OCI-LY3 (cell line): Measurements from ENCODE around the gene SLC6A9.

Experiments used
- H2AFZ ChIP-seq: fragments of 200-600, 300-600 bp; shearing (Covaris generic); 2 replicates; pipeline ENCODE4 v1.6.0; 2014; ENCODE audit warnings: antibody characterized with exemption, low read depth, low read length
- H3K27ac ChIP-seq: fragments of 200-600, 300-600 bp; sonication (generic); 2 replicates; pipeline ENCODE4 v1.5.1; 2014; ENCODE audit warnings: mild to moderate bottlenecking, low read length, moderate library complexity, mixed read lengths
- H3K27me3 ChIP-seq: fragments of 200-600, 300-600 bp; sonication (generic); 2 replicates; pipeline ENCODE4 v1.6.1; 2014; ENCODE audit warnings: low read depth, low read length, mixed read lengths
- H3K36me3 ChIP-seq: fragments of 200-600, 300-600 bp; sonication (generic); replicated peaks from 2 replicates; pipeline ENCODE3; 2014; ENCODE audit warnings: low read depth, low read length, mixed read lengths
- H3K4me1 ChIP-seq: fragments of 300-600, 200-600 bp; sonication (generic); 2 replicates; pipeline ENCODE4 v1.6.1; 2014; ENCODE audit warnings: low read length, mixed read lengths
- H3K4me2 ChIP-seq: fragments of 200-600, 300-600 bp; sonication (generic); 2 replicates; pipeline ENCODE4 v1.6.1; 2014; ENCODE audit warnings: low read length, mixed read lengths
- H3K4me3 ChIP-seq: fragments of 300-600, 200-600 bp; sonication (generic); 2 replicates; pipeline ENCODE4 v1.5.1; 2014; ENCODE audit warnings: antibody characterized with exemption, mild to moderate bottlenecking, low read length, moderate library complexity
- H3K79me2 ChIP-seq: fragments of 300-600, 200-600 bp; shearing (Covaris generic); 2 replicates; pipeline ENCODE4 v1.6.1; 2014; ENCODE audit warnings: mild to moderate bottlenecking, low read length, mixed read lengths
- H3K9ac ChIP-seq: fragments of 300-600, 200-600 bp; shearing (Covaris generic); 2 replicates; pipeline ENCODE4 v1.6.0; 2014; ENCODE audit warnings: mild to moderate bottlenecking, low read length, moderate library complexity
- H3K9me3 ChIP-seq: fragments of 200-600, 300-600 bp; shearing (Covaris generic); 2 replicates; pipeline ENCODE4 v1.6.1; 2014; ENCODE audit warnings: low read length, mixed read lengths; ENCODE audit not compliant: insufficient read depth
- H4K20me1 ChIP-seq: fragments of 200-600, 300-600 bp; sonication (generic); 2 replicates; pipeline ENCODE4 v1.6.1; 2016; ENCODE audit warnings: low read length, mixed read lengths; ENCODE audit not compliant: insufficient read depth
- EZH2phosphoT487 ChIP-seq: fragments of 200-600 bp; shearing (Covaris generic); IDR thresholded peaks from 2 replicates; pipeline ENCODE4 v1.6.1; 2018; ENCODE audit warnings: antibody characterized with exemption, mixed run types, low read depth
- TF ChIP-seq, protein P1 (sequence below): fragments of 200-600, 300-600 bp; sonication (generic); IDR thresholded peaks from 2 replicates; pipeline ENCODE4 v1.5.1; 2014; ENCODE audit warnings: antibody characterized with exemption, low read length, low read depth

Gene SLC6A9

DNA sequence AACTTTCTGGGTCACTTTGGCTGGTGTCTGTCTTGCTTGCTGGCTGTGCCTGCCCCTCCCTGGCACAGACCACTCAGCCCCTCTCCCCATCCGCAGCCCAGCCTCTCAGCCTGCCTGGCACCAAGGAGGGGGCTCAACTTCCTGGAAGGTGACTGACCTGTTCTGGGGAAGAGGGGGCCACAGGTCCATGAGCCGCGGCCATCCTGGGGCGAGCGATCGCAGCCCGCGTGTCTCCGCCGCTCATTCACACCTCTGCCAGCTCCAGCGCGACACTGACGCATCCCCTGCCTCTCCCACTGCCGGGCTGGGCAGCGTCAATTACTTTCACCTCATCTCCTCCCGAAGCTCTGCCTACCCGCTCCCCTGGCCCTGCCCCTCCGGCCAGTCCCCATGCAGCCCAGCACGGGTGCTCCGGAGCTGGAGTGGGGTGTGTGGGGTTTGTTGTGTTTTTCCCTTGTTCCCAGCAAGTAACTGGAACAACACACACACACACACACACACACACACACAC is 14.3 kb downstream of the SLC6A9 start:
- H3K9ac ChIP-seq = no peak overlapping the region
- TF ChIP-seq, protein P1, sequence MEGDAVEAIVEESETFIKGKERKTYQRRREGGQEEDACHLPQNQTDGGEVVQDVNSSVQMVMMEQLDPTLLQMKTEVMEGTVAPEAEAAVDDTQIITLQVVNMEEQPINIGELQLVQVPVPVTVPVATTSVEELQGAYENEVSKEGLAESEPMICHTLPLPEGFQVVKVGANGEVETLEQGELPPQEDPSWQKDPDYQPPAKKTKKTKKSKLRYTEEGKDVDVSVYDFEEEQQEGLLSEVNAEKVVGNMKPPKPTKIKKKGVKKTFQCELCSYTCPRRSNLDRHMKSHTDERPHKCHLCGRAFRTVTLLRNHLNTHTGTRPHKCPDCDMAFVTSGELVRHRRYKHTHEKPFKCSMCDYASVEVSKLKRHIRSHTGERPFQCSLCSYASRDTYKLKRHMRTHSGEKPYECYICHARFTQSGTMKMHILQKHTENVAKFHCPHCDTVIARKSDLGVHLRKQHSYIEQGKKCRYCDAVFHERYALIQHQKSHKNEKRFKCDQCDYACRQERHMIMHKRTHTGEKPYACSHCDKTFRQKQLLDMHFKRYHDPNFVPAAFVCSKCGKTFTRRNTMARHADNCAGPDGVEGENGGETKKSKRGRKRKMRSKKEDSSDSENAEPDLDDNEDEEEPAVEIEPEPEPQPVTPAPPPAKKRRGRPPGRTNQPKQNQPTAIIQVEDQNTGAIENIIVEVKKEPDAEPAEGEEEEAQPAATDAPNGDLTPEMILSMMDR = no peak
- TF ChIP-seq EZH2phosphoT487 = no peak
- H3K9me3 ChIP-seq = no peaks in the 10 kb centered on the region
- no peaks in the 10 kb centered on the region for H3K27me3 ChIP-seq
- H3K4me3 ChIP-seq = no peak overlapping the region
- H3K79me2 ChIP-seq = no peaks in the 10 kb centered on the region
- H3K4me2 ChIP-seq = no peak overlapping the region
- no peak overlapping the region for H2AFZ ChIP-seq
- no peaks in the 10 kb centered on the region for H3K36me3 ChIP-seq
- no peak overlapping the region for H3K27ac ChIP-seq
- H3K4me1 ChIP-seq = no peaks in the 10 kb centered on the region
- no peaks in the 10 kb centered on the region for H4K20me1 ChIP-seq

DNA sequence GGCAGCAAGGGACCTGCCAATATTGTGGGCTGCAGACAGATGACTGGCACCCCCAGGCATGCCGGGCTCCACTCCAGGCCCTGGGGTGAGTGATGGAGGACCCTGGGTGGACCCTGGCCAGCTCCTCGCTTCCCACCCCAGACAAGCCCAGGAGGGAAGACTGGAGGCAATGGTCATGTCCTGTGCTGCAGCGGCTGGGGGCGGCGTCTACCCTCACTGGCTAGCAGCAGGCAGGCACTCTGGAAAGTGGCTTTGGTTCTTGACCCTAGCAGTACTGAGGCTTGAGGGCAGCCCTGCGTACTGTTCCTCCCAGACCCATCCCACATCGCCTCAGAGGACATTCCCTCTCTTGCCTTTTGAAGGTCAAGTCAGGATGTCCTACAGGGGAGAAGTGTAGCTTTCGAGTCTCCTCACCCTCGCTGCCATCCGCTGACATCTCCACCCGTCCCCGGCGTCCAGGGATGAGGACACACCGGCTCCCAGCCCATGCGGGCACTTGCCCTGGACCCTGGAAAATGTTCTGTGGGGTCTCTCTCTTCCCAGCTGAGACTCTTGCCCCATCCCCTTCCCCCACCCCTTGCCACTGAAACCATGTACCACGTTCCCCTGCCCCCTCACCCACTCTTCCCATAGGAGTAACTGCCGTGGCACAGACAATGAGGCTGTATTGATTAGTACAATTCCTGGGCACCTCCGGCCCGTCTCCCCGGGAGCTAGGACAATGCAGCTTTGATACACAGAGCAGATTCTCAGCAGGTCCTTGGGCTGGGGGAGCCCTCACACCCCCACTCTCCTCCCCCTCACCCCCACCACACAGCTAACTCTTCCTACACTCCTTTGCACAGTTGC is 15.0 kb downstream of the SLC6A9 start:
- no peak overlapping the region for H3K4me2 ChIP-seq
- H3K27ac ChIP-seq = no peak overlapping the region
- H3K27me3 ChIP-seq = no peaks in the 10 kb centered on the region
- no peaks in the 10 kb centered on the region for H3K36me3 ChIP-seq
- TF ChIP-seq, protein P1 = no peak
- no peak for TF ChIP-seq EZH2phosphoT487
- no peak overlapping the region for H3K9ac ChIP-seq
- H3K79me2 ChIP-seq = no peaks in the 10 kb centered on the region
- H3K9me3 ChIP-seq = no peaks in the 10 kb centered on the region
- no peak overlapping the region for H2AFZ ChIP-seq
- no peak overlapping the region for H3K4me3 ChIP-seq
- H3K4me1 ChIP-seq = no peaks in the 10 kb centered on the region
- H4K20me1 ChIP-seq = no peaks in the 10 kb centered on the region

DNA sequence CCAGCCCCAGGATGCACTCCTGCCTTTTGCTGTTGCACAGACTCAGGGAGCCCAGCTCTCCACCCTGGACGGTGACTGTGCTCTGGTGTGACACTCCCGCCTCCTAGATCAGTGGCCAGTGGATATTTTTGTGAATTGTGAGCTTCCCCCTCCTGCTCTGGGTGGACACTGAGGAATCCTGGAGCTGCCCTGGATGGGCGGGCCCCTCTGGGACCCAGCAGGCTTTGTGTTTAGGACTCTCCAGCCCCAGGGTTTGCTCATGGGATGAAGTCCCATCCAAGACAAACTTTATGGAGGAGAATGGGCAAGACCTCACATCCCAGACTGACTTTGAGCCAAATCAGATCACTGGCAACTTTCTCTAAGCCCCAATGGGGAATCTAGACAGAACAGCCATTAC is 16.1 kb downstream of the SLC6A9 start:
- TF ChIP-seq, protein P1 = no peak
- TF ChIP-seq EZH2phosphoT487 = no peak
- H3K4me3 ChIP-seq = no peak overlapping the region
- H3K4me2 ChIP-seq = no peak overlapping the region
- no peak overlapping the region for H3K9ac ChIP-seq
- H4K20me1 ChIP-seq = no peaks in the 10 kb centered on the region
- no peak overlapping the region for H3K27ac ChIP-seq
- H3K79me2 ChIP-seq = no peaks in the 10 kb centered on the region
- no peaks in the 10 kb centered on the region for H3K9me3 ChIP-seq
- no peaks in the 10 kb centered on the region for H3K36me3 ChIP-seq
- H2AFZ ChIP-seq = no peak overlapping the region
- H3K27me3 ChIP-seq = no peaks in the 10 kb centered on the region
- no peaks in the 10 kb centered on the region for H3K4me1 ChIP-seq

DNA sequence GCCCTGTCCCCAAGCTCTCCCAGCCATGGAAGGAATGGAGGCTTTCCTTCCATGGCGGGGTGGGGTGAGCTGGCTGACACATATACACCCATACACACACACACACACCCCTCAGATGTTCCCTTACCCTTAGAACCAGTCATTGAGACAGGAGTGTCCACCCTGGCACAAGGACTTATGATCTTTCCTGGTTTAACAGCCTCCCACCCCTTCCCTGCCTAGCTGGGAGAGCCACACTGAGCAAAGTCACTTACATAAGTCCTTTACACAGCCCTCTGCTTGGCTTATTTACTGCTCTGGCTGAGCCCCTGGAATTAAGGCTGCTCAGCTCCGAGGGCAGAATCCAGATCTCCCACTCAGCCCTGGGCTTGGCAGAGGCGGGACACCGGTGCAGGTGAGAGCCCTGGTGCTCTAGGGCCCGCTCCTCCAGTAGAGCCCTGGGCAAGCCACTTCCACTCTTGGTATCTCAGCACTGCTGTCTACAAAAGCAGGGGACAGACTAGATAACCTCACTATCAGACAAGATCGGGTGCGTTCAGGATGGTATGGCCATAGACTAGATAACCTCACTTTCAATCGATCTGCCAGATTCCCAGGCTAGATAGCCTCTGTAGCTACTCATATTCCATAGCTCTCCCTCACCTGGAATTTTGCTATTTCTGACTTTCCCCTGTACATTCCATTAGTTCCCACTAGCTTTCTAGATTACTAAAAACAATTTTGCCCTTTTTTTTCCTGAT is 16.7 kb downstream of the SLC6A9 start:
- H3K27ac ChIP-seq = no peak overlapping the region
- H2AFZ ChIP-seq = no peak overlapping the region
- TF ChIP-seq EZH2phosphoT487 = no peak
- TF ChIP-seq, protein P1 = no peak
- H3K9ac ChIP-seq = no peak overlapping the region
- no peaks in the 10 kb centered on the region for H3K4me1 ChIP-seq
- no peaks in the 10 kb centered on the region for H4K20me1 ChIP-seq
- no peak overlapping the region for H3K4me2 ChIP-seq
- no peak overlapping the region for H3K4me3 ChIP-seq
- no peaks in the 10 kb centered on the region for H3K27me3 ChIP-seq
- H3K79me2 ChIP-seq = no peaks in the 10 kb centered on the region
- no peaks in the 10 kb centered on the region for H3K9me3 ChIP-seq
- H3K36me3 ChIP-seq = no peaks in the 10 kb centered on the region
